GM12872 (cell line): Measurements from ENCODE around the gene GCLC.

Experiments used
- TF ChIP-seq, protein P1 (sequence below): IDR thresholded peaks from 3 replicates; pipeline ENCODE4 v1.5.1; 2011; ENCODE audit warnings: low read depth, mild to moderate bottlenecking, low read length, moderate library complexity; ENCODE audit not compliant: insufficient read depth

Gene GCLC

DNA sequence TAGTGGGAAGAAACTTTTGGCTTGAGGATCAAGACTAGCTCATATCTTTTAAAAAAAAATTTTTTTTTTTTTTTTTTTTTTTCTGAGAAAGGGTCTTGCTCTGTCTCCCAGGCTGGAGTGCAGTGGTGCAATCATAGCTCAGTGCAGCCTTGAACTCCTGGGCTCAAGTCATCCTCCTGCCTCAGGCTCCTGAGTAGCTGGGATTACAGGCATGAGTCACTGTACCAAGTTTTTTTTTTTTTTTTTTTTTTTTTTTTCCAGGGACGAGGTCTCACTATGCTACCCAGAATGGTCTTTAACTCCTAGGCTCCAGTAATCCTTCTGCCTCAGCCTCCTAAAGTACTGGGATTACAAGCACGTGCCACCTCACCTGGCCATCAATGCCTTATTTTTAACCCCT, 27.9 kb downstream of the GCLC start:
- TF ChIP-seq, protein P1, sequence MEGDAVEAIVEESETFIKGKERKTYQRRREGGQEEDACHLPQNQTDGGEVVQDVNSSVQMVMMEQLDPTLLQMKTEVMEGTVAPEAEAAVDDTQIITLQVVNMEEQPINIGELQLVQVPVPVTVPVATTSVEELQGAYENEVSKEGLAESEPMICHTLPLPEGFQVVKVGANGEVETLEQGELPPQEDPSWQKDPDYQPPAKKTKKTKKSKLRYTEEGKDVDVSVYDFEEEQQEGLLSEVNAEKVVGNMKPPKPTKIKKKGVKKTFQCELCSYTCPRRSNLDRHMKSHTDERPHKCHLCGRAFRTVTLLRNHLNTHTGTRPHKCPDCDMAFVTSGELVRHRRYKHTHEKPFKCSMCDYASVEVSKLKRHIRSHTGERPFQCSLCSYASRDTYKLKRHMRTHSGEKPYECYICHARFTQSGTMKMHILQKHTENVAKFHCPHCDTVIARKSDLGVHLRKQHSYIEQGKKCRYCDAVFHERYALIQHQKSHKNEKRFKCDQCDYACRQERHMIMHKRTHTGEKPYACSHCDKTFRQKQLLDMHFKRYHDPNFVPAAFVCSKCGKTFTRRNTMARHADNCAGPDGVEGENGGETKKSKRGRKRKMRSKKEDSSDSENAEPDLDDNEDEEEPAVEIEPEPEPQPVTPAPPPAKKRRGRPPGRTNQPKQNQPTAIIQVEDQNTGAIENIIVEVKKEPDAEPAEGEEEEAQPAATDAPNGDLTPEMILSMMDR, result no peak

- TF ChIP-seq, protein P1, result no peak
These were observed 30.2 kb downstream of the GCLC start for GRCh38 chr6:53514677-53515076.

- TF ChIP-seq, protein P1, result no peak
These were observed 31.4 kb downstream of the GCLC start for GRCh38 chr6:53513519-53513966.

DNA sequence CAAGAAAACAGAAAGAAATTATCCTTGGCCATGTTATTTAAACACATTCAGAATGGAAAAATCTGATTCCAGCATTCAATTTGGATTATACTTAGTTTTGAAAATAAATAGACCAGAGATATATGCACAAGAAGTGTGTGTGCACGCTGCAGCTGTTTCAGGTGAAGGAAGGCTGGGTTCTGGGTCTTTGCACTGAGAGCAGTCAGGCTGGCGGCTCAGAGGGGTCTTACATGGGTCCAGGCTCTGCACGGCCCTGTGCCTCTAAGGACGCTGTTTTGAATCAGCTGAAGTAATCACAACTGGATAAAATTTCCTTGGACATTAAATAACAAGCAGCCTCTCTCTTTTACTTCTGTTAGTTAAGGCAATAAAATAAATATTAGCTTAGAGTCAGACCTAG, 31.8 kb downstream of the GCLC start:
- TF ChIP-seq, protein P1, result no peak

- TF ChIP-seq, protein P1, result no peak
These were observed 32.3 kb downstream of the GCLC start for GRCh38 chr6:53512626-53513025.

- TF ChIP-seq, protein P1, result no peak
These were observed 34.2 kb downstream of the GCLC start for GRCh38 chr6:53510746-53511145.

DNA sequence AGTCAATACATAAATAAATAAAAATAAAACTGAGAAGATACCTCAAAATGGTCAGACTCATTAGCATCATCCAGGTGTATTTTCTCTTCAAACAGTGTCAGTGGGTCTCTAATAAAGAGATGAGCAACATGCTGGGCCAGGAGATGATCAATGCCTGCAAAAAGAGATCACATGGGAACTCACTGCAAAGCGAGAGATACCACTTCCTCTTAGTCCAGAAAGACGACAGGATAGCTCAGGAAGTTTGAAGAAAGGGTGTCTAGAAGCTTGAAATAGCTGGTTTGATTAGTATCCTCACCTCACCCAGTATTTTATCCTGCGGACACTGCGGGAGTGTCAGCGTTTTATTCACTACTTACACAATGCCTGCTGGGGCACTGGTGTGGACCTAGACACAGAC, 38.0 kb downstream of the GCLC start:
- TF ChIP-seq, protein P1, result no peak

DNA sequence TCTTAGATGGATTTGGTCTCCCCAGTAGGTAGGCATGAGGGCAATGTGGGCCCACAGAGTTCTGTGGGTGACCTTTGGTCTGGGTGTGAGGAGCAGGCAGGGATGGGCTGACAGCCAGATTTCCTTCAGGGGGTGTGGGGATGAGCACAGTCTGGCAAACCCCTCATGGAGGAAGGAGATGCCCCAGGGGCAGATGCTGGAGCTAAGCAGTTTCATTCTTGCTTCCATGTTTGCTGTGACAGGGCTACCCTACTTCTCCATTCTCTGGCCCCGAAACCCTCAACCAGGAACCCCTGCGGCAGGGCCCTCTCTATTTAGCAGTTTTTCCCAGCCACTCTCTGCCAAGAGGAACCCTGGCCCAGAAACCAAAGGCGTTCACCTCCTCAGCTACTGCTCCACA, 40.4 kb downstream of the GCLC start:
- TF ChIP-seq, protein P1, result no peak
